HG02970 (cell line): ENCODE results near the gene KRTAP16-1.
"Not testable (repeated sequence)": the region's sequence is repeated elsewhere in the genome, so short reads cannot be mapped to it uniquely, and the experiment has no call there.

Source experiments
- ATAC-seq: cut with Tn5 transposase; IDR thresholded peaks from one replicate; pipeline ENCODE4 v1.9.1; 2021; ENCODE audit warnings: mild to moderate bottlenecking, moderate library complexity, moderate number of reproducible peaks; ENCODE audit not compliant: unreplicated experiment, low FRiP score

Gene KRTAP16-1

GRCh38 chr17:41302981-41303380 is 6.1 kb downstream of the KRTAP16-1 start:
- ATAC-seq = no peak

GRCh38 chr17:41301916-41302901 is 6.9 kb downstream of the KRTAP16-1 start, which contains the start of gene KRTAP29-1:
Gene KRTAP29-1 (minus strand): TSS chr17:41302851. CDS start chr17:41302851, 0 bp downstream.
- ATAC-seq = no peak

- ATAC-seq = no peak
These were observed 7.8 kb downstream of the KRTAP16-1 start for GRCh38 chr17:41301204-41301790.

- ATAC-seq = no peak
These were observed 10.5 kb downstream of the KRTAP16-1 start for GRCh38 chr17:41298458-41299135.

- ATAC-seq = no peak
These were observed 12.3 kb downstream of the KRTAP16-1 start for GRCh38 chr17:41296846-41297245.

GRCh38 chr17:41294016-41294415 is 15.1 kb downstream of the KRTAP16-1 start:
- no peak for ATAC-seq

GRCh38 chr17:41287050-41287449 is 22.1 kb downstream of the KRTAP16-1 start:
- no peak for ATAC-seq

GRCh38 chr17:41284546-41284945 is 24.6 kb downstream of the KRTAP16-1 start:
- ATAC-seq = no peak

GRCh38 chr17:41284043-41284442 is 25.1 kb downstream of the KRTAP16-1 start:
- no peak for ATAC-seq

GRCh38 chr17:41278176-41278955 is 30.7 kb downstream of the KRTAP16-1 start:
- no peak for ATAC-seq

GRCh38 chr17:41275648-41276190 is 33.4 kb downstream of the KRTAP16-1 start, which contains the start of gene KRTAP9-7:
Gene KRTAP9-7 (plus strand): TSS chr17:41275698. CDS start chr17:41275698, 0 bp downstream.
- not testable (repeated sequence) for ATAC-seq

- ATAC-seq = no peak
These were observed 37.3 kb downstream of the KRTAP16-1 start for GRCh38 chr17:41271858-41272257.

- ATAC-seq = not testable (repeated sequence)
These were observed 37.8 kb downstream of the KRTAP16-1 start for GRCh38 chr17:41271323-41271722.

GRCh38 chr17:41267711-41268110 is 41.4 kb downstream of the KRTAP16-1 start:
- ATAC-seq = no peak

GRCh38 chr17:41265078-41265477 is 44.0 kb downstream of the KRTAP16-1 start, which contains the start of gene KRTAP9-6:
Gene KRTAP9-6 (plus strand): TSS chr17:41265378. CDS start chr17:41265378, 0 bp downstream.
- no peak for ATAC-seq

- no peak for ATAC-seq
These were observed 44.5 kb downstream of the KRTAP16-1 start for GRCh38 chr17:41264599-41264998.

- no peak for ATAC-seq
These were observed 45.9 kb downstream of the KRTAP16-1 start for GRCh38 chr17:41263212-41263611.

- no peak for ATAC-seq
These were observed 50.7 kb downstream of the KRTAP16-1 start for GRCh38 chr17:41258406-41258805.
